Activated T-helper 9 cell treated with anti-CD3 and anti-CD28 coated beads, Interleukin-2, amount 50 U/mL, for 16 hours (primary cell): Measurements from ENCODE around the gene MROH2A.

Source experiments
- DNase-seq: peaks from one replicate; pipeline ENCODE4 v3.0.0-alpha.2; 2020; ENCODE audit warnings: low read depth

MROH2A gene

DNA sequence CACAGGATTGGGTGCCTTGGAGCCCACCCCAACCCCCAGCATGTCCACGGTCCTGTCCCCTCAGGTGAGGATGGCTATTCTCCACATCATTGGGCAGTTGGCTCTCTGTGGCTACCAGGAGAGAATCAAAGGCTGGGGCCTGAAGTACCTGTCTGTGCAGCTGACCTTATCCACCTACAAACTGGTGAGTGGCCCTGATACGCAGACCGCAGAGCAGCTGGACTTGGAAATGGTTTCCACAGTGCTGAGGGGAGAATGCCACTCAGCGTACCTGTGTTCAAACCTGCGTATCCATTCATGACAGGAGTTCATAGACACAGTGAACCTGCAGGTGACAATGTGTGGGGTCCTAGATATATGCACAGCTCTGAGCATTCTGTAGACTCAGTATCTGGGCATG lies 21.6 kb downstream of the MROH2A start:
- DNase-seq: no peak

- DNase-seq: no peak
Observed at GRCh38 chr2:233800208-233800607, 22.1 kb downstream of the MROH2A start.

DNA sequence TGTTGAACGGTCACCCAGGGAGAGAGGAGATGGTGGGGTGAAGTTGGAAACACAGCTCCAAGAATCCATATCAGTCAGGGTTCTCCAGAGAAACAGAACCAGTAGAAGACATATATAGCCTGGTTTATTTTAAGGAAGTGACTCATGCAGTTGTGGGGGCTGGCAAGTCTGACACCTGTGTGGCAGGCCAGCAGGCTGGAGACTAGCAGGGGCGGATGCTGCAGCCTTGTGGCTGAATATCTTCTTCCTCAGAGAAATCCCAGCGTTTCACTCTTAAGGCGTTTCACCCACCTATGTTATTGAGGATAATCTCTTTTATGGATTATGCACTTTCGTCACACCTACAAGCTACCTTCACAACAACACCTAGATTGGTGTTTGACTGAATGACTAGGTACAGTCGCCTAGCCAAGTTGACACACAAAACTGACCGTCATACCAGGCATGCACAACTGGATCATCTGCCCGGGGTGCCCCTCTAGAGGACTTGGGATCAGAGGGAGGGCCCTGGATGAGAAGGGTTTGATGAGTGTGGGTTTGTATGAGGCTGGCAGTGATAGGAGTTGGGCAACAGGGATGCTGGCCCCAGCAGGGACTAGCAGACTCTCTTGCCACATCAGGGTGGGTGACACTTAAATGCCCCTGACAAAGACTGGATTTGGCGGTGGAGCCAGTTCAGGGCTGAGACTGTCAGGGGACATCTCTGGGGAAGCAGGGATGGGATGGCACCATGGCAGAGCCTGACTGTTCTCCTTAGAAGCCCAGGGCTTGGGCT lies 23.4 kb downstream of the MROH2A start:
- DNase-seq: no peak

DNA sequence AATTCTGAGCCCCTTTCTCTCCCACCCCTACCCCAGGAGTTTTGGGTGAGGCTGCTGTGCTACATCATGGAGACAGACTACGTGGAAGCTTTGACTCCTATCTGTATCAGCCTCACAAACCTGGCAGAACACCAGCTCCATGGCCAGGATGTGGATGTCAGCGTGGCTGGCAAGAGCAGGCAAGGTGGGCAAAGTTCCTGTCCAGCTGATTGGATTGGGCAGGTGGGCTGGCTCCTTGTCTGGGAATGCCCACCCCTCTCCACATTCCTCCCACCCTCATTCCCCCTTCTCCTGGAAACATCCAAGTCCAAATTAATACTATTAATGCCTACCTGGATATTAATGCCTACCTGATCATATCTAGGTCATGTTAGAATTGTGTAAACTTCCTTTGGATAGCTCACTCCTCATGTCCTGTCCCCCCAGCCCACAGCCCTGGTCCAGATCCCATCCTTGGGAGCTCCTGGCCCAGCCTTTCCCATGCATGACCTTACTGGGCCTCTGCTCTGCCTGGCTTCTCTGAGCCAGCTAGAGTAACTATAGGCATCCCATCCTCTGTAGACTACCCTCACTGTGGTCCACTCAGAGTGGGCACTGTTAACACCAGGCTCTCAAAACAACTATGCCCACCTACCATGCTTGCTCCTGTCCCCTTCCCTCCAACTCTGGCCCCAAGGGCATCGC lies 24.1 kb downstream of the MROH2A start:
- DNase-seq: no peak

GRCh38 chr2:233803292-233803911 lies 25.3 kb downstream of the MROH2A start:
- DNase-seq: no peak

GRCh38 chr2:233803994-233804393 lies 25.9 kb downstream of the MROH2A start:
- DNase-seq: no peak

- DNase-seq: no peak
Observed at GRCh38 chr2:233807215-233807865, 29.2 kb downstream of the MROH2A start.

- no peak for DNase-seq
Observed at GRCh38 chr2:233807966-233808935, 30.1 kb downstream of the MROH2A start.

DNA sequence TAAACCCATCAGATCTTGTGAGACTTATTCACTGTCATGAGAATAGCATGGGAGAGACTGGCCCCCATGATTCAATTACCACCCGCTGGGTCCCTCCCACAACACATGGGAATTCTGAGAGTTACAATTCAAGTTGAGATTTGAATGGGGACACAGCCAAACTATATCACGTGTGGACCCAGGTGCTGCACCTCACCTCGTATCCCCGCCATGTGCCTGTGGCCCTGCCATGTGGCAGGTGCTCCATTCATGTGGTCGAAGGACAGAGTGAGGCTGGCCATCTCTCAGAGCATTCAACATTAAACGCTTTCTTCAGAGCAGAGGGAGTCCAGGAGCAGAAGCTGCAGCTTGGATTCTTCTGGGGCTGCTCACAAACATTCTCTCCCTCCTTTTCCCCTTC lies 32.3 kb downstream of the MROH2A start:
- no peak for DNase-seq

- DNase-seq: no peak
Observed at GRCh38 chr2:233811087-233811486, 33.0 kb downstream of the MROH2A start.

- DNase-seq: no peak
Observed at GRCh38 chr2:233811732-233812131, 33.6 kb downstream of the MROH2A start.

- DNase-seq: no peak
Observed at GRCh38 chr2:233813236-233814055, 35.3 kb downstream of the MROH2A start.

DNA sequence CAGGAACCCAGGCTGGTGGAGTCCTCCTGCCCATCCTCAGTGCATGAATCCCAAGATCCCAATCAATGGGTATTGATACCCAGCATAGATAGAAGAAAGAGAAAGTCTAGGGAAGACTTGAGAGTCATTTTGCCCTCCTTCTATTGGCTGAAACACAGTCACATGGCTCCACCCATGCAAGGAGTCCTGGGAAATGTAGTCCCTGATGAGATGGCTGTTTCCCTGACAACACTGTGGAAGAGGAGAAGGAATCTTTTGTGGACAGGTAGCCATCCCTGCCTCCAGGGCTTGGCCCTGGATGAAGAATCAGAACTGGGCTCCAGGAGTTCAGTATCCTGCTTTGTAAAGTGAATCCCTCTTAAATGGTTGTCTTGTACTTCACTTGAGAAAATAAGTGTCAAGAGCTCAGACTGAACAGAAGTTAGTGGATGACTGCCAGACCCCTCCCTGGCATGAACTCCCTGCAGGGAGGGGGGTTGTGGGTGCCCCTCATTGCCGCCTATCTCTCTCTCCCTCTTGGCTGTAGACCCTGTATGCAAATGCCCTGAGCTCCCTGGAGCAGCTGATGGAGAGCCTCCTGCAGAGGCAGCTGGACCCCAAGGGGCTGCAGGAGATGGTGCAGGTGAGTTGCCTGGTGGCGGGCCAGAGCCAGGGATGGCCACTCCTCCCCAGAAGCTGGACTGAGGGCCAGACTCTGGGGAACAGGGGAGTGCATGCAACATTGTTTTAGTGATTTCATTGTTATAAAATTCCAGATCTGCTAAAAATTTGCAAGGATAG lies 36.1 kb downstream of the MROH2A start:
- DNase-seq: no peak

- DNase-seq: no peak
Observed at GRCh38 chr2:233815861-233816260, 37.7 kb downstream of the MROH2A start.

- no peak for DNase-seq
Observed at GRCh38 chr2:233816334-233816733, 38.2 kb downstream of the MROH2A start.

- no peak for DNase-seq
Observed at GRCh38 chr2:233816771-233817170, 38.6 kb downstream of the MROH2A start.

DNA sequence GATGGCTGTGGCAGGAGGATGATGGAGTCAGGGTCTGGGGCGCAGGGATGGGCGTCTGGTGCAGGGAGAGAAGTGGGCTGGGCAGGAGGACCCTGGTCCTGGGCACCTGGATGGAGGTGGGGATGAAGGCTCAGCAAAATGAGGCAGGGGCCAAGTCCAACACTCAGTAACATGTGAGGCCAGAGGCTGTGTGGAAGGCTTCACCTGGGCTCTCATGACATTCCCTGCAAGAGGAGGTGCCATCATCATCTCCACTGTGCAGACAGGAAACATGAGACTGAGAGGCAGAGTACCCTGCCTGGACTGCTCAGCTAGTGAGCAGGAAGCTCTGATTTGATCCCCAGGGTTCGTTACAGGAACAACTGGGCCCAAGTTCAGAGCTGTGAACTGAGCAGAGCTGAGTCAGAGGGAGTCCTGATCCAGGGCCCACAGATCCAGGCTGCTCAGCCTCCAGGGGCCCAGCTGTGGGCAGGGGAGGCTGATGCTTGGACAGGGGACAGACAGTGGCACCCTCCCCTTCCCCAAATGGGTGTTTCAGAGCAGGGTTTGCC lies 39.3 kb downstream of the MROH2A start:
- DNase-seq: no peak

- DNase-seq: no peak
Observed at GRCh38 chr2:233817995-233818638, 40.0 kb downstream of the MROH2A start.
